Stimulated activated CD4-positive, alpha-beta T cell treated with anti-CD3 and anti-CD28 coated beads, Interleukin-2, amount 100 ng/mL, for 4 hours (primary cell): ENCODE data around the gene CUBN.

Experiments
- DNase-seq: peaks from one replicate; pipeline ENCODE4 v3.0.0-alpha.2; 2020; ENCODE audit warnings: low read depth

Gene CUBN

DNA sequence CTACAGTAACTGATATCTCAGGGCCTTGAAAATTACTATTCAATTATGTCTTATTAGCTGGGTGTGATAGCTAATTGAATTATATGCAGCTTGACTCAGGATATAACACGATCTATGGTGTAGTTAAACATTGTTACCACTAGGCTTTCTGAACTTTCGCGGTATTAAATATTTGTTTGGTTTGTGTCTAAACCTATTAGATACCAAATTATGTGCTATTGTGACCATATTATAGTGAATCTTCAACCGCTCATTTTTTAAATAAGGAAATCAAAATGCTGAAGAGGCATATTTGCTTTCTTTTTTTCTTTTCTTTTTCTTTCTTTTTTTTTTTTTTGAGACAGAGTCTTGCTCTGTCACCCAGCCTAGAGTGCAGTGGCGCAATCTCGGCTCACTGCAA lies 213.1 kb downstream of the CUBN start:
- no peak for DNase-seq

DNA sequence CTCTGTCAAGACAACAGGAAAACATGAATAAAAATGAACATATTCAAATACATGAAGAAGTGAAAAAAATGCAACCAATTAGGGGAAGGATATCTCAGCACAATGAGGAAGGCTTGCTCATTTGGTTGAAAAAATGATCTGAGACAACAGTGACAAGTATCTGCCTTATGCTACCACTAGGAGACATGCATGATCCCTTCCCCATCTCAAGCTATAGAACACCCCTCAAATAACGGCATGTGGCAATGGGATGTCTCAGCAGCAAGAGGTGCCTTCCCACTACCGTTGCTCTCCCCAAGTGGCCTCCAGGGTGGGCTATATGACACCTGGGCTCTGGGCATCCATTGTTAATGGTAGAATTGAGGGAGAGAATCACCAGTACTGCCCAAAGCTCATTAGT lies 214.3 kb downstream of the CUBN start:
- DNase-seq, result no peak

DNA sequence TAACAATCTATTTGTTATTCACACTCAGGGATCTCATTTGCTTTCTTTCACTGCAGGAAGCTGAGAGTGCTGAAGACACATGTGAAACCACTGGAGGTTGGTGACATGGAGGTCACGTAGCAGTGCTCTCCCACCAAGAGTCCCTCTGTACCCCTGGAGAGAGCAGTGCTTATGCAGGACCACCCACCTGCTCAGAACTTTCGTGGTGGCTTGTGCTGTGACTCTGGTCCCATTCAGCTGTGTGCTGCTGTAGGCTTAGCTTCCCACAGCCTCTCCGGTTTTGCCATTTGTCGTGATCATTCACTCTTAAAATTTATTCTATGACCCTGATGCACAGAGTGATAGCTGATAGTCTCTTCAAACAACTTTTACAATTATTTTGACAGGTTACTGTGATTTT lies 216.3 kb downstream of the CUBN start:
- no peak for DNase-seq

DNA sequence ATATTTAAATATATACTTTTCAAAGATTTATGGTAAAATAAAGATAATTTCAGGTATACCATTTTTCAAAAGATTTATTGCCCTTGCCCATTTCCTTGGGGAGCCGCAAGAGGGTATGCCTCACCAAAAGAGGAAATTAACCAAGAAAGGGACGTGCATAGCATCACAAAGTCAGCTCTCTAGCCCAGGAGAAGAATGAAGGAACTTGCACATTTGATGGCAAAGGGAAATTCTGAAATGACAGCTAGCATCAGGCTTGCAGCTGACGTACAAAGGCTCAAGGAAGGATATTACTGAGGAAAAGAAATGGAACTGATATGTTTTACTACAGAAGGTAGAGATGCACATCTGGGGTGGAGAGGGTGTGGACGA lies 218.8 kb downstream of the CUBN start:
- DNase-seq, result no peak

DNA sequence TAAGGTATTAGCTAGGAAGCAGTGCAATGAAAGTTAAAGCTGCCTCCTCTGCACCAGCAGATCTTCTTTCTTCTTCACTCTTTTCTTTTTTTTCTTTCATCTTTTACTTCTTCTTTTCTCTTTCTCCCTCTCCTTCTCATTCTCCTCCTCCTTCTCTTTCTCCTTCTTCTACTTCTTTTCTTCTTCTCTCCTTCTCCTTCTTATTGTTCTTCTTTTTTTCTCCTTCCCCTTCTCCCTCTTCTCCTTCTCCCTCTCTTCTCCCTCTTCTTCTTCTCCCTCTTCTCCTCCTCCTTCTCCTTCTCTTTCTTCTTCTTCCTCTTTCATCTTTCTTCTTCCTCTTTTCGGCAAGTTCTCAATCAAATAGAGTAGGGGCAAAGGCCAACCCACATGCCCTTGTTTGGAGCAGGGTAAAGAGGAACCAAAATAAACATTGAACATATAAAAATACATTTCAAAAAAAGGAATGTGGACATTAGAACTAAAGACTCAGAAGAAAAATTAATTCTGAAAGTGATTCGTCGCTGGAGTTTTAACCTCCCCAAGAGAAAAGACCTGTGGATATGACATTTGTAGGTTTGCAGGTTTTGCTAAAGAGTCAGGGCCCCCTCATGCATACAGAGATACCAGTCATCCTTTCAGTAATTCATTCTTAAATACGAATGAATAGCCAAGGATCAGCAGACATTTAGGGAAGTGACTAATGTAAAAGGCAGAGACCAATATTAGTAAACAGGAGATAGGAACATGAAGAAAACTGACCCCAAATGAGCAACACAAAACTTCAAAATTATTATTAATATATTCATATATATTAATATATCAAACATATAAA lies 219.4 kb downstream of the CUBN start:
- DNase-seq, result no peak

DNA sequence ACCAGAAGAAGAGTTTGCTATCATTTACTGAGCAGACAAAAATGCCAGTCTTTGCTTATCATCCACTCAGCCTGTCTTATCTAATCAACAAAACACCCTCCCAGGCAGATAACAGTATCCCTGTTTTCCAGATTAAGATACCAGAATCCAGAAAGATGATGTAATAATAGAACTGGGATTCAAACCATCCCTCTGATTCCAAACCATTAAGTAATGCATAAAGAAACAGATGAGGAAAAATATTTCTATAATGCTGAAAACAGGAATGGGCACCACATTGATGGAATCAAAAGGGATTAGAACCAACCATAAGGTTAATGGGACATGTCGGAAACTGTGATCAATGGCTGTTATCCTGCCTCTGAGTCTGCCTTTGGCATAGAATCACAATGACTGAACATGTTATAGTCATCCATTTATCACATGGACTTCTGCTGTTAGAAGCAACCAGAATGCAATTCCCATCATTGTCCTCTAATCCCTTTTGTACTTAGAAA lies 220.3 kb downstream of the CUBN start:
- DNase-seq, result no peak

DNA sequence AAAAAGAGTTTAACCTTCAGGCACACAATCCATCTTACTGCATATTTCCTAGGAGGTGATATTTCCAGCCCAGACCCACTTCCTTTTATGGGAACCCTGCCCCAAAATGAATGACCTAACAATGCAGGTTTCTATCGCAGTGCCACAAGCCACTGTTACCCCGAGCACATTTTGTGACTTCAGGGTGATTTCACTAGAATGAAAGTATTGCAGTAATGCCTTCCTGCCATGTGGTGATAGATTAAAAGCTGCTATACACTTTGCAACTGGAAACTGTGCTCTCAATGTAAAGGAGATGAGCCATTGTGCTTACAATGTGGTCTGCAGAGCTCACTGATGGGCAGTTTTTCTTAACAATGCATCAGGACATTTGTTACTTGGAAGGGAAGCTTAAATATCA lies 221.9 kb downstream of the CUBN start:
- no peak for DNase-seq

DNA sequence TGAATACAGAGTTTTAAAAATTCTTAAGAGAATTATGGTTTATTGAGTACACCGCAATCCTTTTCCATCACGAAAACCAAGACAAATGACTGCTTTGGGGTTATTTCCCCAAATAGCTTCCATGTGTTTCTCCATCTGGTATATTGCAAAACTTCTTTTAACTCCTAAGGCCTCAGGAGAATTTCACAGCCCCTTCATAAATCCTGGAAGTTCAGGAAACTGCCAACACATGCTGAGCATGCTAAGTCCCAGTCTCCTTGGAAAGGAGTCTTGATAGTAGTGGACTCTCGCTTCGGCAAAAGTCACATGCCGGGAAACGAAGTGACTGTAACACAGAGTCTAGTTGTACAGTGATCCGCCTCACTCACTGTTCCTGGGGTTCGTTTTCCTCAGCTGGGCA lies 224.3 kb downstream of the CUBN start:
- no peak for DNase-seq

DNA sequence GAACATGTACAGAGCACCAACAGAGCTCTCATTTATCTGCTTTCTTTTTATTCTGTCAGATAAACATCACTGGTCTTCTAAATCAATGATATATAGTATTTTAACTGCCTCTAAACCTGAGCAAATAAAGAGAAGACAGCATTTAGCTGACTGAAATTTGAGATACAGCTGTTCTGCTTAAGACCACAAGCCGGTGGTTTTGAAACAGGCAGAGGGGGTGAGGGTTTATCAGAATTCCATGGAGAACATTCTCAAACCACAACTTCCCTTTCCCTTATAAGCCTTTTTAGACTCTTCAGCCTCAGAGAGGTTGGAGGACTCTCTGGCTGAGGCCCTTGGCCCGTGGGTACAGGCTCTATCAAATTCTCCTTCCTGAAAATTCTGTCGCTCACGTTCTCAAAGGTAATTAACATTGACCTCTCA lies 225.0 kb downstream of the CUBN start:
- DNase-seq, result no peak

DNA sequence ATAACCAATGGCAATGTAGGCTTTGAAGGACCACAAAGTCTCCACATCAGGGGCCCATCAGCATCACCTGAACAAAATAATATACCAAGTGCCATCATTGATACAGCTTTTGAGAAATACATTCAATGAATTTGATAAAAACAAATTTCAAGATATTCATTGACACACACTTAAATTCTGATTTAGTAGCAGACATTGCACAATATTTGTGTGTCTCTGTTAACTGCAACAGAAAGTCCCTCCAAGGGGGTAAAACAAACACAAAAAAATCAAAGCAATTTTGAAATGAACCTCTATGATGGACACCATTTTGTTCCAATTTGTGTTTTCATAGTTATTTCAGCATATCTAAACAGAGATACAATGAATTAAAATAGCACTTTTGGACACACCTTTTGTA lies 225.6 kb downstream of the CUBN start:
- DNase-seq, result no peak

DNA sequence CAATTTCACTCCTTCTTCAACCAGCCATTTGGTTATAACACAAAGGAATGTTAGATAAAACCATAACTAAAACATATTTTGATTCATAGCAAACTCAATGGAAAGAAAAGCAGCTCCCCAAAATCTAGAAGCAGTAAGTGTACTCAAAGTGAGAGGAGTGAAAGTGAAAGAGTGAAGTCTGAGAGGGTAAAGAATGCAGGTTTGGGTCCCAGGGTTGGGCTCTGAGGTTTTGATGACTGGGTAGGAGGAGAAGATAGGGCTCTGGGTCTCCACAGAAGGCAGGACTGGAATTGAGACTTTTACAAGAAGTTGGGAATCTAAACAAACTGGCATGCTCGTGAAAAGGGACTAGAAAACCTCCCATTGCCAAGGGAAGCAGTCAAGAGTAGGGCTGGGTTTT lies 227.0 kb downstream of the CUBN start:
- DNase-seq, result no peak

DNA sequence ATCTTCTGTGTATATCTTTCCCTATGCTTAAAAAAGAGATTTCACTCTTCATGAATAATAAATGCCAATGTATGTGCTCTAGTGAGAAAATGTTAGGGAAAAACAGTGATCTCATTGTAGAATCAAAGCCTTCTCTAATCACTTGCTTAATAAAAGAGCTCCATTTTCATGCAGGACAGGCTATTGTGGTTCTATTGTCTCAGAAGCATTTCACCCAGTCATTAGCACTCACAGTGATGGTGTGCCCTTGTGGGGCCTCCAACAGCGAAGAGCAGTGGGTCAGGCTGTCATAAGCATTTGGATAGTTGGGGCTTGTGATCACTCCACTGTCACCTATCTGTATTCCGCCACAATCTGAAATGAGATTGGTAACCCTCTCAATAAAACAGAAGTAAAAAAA lies 228.5 kb downstream of the CUBN start:
- no peak for DNase-seq

DNA sequence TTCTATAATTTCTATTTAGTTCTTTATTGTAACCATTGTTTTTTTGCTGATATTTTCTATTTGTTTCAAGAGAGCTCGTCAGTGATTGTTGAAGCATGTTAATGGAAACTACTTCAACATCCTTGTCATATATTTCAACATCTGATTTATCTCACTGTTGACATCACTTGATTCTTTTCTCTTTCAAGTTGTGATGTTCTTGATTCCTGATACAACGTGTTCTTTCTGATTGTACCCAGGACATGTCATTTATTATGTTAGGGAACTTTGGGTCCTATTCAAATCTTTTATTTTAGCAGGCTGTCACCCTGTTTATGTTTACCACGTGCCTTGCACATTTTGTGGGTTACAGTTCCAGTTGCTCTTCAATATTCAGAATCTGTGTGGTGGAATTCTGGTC lies 232.6 kb downstream of the CUBN start:
- no peak for DNase-seq

DNA sequence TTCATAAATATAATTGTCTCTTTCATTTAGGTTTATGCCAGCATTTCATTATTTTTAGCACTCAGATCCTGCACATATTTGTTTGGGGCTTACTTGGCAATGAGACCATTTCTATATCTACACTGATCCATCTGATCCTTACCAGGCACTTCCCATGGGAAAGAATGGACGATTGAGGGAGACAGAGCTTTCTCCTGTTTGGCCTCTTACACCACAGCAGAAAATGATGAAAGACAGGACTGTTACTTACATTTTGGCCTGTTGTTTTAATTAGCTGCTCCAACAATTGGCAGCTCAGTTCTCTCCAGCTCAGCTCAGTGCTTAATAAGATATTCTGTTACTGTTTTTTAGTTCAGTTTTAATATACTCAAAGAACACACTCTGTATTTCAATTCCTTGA lies 234.8 kb downstream of the CUBN start:
- DNase-seq, result no peak

DNA sequence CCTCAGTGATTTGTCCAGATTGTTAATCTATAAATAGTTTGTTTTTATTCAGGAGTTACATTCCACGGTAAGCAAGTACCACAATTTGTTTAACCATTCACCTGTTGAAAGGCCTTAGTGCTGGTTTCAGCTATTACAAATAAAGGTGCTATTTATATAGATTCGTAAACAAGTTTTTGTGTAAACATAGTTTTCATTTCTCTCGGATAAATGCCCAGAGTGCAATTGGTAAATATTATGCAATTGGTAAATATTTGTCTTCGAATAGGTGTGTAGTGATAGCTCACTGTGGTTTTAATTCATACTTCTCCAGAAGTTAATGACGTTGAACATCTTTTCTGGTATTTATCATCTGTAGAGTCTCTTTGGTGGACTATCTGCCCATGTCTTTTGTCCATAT lies 235.9 kb downstream of the CUBN start:
- DNase-seq, result no peak

DNA sequence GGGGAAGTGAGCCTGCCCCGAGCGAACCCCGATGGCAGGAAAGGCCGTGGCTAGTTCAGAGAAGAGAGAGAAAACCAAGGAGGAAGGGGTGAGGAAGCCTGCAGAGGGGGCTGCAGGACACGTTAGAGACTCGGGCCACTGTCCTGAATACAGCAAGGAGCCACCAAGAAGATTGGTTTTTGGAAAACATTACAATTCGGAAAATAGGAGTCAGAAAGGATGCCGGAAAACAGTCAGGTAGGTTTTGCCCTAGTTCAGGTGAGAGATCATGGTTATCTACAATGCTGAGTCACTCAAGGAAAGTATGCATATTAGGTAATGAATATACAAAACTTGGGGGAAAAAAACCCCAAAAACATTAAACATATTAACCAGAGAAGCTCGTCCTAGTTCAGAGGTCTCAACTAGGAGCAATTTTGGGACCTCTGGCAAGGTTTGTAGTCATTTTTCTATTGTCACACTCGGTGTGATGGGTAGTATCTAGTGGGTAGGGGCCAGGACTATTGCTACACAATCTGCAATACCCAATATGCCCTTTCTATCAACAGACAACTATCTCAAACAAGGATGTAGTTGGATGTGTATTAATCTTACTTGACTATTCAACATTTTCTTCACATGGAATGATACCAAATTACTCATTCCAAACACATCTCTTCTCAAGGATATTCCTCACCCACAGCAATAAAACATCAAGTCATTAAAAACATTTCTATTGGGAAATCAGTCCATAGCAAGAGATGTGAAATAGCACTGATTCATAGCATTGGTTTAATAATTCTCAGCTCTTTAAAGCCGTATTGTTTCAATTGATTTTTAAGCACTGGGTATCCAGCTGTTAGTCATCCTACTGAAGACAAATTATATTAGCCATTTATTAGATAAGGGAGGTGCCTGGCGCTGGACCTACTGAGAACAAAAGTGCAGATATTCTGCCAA lies 238.0 kb downstream of the CUBN start:
- DNase-seq, result peak; percentile 49

DNA sequence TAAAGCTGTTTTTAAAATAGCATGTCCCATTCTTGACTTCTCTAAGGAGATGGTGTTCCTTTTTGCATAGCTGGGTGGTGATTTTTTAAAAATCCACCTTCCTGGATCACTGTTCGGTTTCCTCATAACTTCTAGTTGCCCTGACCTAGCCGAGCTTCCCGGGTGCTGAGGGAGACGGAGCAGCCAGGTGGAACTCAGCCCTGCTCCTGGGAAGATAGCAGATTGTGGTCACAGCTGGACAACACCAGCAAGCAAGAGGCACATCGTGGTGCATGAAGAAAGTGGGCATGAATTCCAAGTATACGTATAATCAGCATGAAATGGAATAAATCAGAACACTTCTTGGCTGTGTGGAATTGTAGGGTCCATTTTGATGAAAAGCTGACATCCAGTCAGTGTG lies 238.9 kb downstream of the CUBN start:
- DNase-seq, result no peak

DNA sequence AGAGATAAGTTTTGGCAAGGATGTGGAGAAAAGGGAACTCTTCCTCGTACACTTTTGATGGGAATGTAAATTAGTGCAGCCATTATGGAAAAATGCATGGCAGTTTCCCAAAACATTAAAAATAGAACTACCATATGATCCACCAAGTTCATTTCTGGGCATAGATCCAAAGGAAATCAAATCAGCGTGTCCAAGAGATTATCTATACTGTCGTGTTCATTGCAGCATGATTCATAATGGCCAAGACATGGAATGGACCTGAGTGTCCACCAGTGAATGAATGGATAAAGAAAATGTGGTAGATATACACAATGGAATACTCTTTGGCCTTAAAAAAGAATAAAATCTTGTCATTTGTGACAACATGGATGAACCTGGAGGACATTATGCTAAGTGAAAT lies 242.0 kb downstream of the CUBN start:
- no peak for DNase-seq

DNA sequence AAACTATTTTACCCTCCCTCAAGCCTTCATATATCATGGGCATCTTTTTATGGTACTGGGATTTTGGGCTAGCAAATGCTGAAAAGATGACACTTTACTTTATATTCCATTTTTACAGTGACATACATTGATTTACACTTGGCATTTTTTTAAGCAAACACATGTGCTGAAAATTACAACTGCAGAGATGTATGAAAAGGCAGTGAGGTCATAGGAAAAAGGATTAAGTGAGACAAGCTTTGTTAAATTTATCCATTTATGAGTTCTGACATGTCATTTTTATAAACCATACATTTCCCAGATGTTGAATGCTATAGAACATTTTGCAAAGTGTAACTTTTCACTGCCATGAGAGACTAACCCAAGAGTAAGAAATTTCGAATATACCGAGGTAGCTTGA lies 243.6 kb downstream of the CUBN start:
- no peak for DNase-seq

DNA sequence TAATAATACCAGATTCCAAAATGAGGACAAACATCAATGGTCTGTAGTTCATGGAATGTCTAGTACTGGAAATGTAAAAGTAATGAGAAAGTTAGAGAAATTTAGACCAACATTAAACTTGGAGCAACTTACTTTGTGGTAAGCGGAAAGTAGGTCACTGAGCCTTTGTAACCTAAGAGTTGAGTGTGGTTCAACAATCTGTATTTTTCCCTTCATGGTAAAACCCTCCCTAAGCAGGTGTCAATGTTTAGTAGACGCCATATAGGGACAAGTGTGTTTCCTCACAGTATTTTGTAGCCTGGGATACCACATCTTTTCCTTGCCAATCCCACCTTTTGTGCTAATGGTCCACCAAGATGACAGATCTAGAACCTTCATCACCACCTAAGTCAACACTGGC lies 245.1 kb downstream of the CUBN start:
- no peak for DNase-seq

DNA sequence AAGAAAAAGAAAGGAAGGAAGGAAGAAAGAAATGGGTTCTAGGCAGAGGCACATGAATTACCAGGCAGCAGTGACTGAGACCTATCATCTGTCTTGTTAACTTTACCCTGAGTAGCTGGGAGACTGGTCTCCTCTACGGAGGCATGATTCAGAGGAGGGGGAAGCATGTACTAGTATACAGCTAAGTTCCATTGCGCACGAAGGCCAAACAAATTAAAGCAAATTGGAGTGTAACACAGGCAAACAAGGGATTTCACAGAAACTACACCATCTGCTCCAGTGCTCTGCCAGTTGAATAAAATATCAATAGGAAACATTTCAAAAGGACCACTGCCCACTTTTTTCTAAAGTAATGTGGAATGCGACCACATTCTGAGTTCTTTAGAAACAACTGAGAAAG lies 246.5 kb downstream of the CUBN start:
- DNase-seq, result no peak

DNA sequence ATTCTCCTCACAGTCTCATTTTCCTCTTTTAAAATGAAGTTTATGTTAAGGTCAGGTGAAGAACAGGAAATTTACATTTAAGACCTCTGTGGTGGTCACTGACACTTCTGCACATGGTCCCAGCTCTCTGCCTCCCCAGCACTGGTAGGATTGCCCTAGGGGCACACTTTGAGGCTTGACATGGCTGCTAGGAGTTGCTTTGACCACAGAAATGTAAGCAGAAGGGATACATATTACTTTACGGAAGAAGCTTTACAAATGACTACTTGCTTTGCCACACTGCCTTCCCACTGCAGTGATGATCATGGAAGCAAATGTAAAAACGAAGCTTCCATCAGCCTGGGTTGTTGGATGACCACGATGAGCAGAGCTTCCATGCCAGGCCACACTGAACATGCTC lies 259.3 kb downstream of the CUBN start:
- no peak for DNase-seq

DNA sequence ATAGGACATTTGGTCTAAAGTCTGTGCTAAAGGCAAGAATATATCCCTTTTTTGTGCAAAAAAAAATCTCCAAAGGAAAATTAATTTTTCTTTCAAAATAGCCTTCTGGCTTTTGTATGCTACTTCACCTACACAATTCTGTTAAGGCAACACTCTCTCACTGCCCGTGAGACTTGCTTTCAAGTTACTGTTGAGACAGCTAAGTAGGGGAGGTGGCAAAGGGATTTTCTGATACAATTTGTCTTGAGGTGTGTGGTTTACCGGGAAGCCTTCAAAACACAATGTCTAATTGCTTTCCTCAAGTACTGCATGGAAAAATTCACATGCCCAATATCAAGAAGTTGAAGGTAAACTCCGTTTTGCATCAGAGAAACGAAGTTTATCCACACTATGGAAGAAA lies 261.6 kb downstream of the CUBN start:
- DNase-seq, result no peak
